GM12872 (cell line): ENCODE data around the gene TFPI.

Experiments used
- CTCF ChIP-seq: IDR thresholded peaks from 3 replicates; pipeline ENCODE4 v1.5.1; 2011; ENCODE audit warnings: low read depth, mild to moderate bottlenecking, low read length, moderate library complexity; ENCODE audit not compliant: insufficient read depth

TFPI gene

GRCh38 chr2:187435078-187435477, 119.2 kb downstream of the TFPI start:
- TF ChIP-seq CTCF: no peak

- TF ChIP-seq CTCF: no peak
Observed at GRCh38 chr2:187434342-187434785, 119.9 kb downstream of the TFPI start.

GRCh38 chr2:187431911-187432310, 122.3 kb downstream of the TFPI start:
- TF ChIP-seq CTCF: no peak

- TF ChIP-seq CTCF: no peak
Observed at GRCh38 chr2:187429989-187430388, 124.2 kb downstream of the TFPI start.

GRCh38 chr2:187424146-187424545, 130.1 kb downstream of the TFPI start:
- TF ChIP-seq CTCF: no peak

- no peak for TF ChIP-seq CTCF
Observed at GRCh38 chr2:187422282-187422681, 132.0 kb downstream of the TFPI start.

GRCh38 chr2:187421519-187421918, 132.7 kb downstream of the TFPI start:
- no peak for TF ChIP-seq CTCF

GRCh38 chr2:187419808-187420207, 134.4 kb downstream of the TFPI start:
- TF ChIP-seq CTCF: no peak
